Loucy (cell line): ENCODE results near the gene CLTB.

Experiments used
- EZH2phosphoT487 ChIP-seq: fragments of 200-600 bp; IDR thresholded peaks from 2 replicates; pipeline ENCODE4 v1.6.1; 2018; ENCODE audit warnings: antibody characterized with exemption, mild to moderate bottlenecking, moderate library complexity, borderline replicate concordance
- TF ChIP-seq, protein P1 (sequence below): fragments of 200-600 bp; sonication (generic); conservative IDR thresholded peaks from 2 replicates; pipeline ENCODE4 v1.5.1; 2014; ENCODE audit warnings: mild to moderate bottlenecking, antibody characterized with exemption, low read length

DNA sequence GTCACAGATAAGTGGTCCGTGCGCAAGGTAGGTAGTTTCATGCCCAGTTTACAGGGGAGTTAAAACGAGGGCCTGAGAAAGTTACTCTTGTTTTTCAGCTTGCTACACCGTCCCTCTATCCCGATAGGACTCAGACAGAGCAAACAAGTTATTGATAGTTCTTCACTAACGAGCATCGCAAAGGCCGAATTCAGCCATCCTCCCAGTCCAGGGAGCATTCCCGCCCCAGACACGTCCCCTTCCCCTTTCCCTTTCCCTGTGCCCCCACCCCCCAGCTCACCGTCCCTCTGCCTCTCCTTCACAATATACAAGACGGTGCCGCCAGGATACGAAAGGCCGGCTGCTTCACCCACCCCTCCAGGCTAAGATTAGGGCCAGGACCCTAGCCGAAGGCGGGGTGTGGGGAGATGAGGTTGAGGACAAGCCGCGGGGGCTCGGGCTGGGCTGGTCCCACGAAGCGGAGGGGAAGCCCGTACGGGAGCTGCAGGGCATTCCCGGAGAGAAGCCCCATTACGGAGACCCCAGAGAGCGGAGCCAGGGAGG is 55.4 kb downstream of the CLTB start:
- TF ChIP-seq, protein P1, sequence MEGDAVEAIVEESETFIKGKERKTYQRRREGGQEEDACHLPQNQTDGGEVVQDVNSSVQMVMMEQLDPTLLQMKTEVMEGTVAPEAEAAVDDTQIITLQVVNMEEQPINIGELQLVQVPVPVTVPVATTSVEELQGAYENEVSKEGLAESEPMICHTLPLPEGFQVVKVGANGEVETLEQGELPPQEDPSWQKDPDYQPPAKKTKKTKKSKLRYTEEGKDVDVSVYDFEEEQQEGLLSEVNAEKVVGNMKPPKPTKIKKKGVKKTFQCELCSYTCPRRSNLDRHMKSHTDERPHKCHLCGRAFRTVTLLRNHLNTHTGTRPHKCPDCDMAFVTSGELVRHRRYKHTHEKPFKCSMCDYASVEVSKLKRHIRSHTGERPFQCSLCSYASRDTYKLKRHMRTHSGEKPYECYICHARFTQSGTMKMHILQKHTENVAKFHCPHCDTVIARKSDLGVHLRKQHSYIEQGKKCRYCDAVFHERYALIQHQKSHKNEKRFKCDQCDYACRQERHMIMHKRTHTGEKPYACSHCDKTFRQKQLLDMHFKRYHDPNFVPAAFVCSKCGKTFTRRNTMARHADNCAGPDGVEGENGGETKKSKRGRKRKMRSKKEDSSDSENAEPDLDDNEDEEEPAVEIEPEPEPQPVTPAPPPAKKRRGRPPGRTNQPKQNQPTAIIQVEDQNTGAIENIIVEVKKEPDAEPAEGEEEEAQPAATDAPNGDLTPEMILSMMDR, result no peak
- no peak for TF ChIP-seq EZH2phosphoT487
